HG03025 (cell line): ENCODE measurements around the gene CCDC28A.
A peak's percentile ranks its signal among the peaks of the same experiment; 100 is the strongest.
"Not testable (repeated sequence)": the region's sequence is repeated elsewhere in the genome, so short reads cannot be mapped to it uniquely, and the experiment has no call there.

Source experiments
- ATAC-seq: cut with Tn5 transposase; IDR thresholded peaks from one replicate; pipeline ENCODE4 v1.9.1; 2021; ENCODE audit warnings: mild to moderate bottlenecking, moderate library complexity; ENCODE audit not compliant: unreplicated experiment, low FRiP score

Gene CCDC28A

GRCh38 chr6:138773177-138774091, at the start of gene CCDC28A:
TSS of gene CCDC28A (plus strand) at chr6:138773769. CDS start at chr6:138776121, 2,352 bp downstream.
- peak; percentile 95 for ATAC-seq

DNA sequence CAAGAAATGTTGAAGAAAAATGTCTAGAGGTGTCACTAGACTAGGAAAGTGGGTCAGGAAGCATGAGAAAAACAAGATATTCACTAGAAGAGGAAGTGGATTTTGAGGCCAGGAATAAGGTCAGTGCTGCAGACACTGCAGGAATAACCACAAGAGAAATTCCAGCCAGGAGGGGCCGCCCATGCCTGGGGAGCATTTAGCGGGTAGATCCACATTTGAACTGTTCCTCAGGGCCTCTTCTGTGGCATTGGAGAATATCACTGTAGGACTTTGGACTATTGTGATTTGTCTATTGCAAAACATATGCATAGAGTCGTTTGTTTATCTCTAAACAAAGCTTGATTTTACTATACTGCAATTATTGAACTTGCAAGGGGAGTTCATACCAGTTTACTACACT, 49.6 kb upstream of the CCDC28A start:
- no peak for ATAC-seq

DNA sequence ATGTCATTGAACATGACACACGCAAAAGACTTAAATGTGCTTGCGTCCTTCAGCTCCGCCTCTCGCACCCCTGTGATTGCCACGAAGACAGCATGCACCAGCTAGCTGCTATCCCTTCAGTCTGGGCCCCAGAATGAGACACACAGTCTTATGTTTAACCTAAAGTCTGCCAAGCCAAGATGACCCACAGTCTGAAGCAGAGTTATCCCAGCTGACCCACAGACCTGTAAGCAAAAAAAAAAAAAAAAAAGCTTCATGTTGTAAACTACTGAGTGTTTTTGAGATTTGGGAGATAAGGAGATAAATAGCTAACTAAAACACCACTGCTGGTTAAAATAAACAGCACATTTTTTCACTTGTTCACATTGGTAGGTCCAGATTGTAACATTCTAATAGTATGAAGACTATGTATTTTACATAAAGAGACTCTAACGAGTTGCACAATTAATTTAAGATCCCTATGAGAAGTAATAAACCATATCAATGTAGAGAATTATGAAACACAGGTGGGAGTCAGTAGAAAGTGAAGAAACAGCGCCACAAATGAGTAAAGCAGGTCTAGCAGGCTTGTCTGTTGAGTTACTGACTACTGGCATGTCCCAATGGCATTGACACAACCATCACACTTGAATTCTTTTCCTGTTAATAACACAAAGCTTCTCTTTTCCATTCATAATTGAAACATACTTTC, 47.4 kb upstream of the CCDC28A start:
- no peak for ATAC-seq

DNA sequence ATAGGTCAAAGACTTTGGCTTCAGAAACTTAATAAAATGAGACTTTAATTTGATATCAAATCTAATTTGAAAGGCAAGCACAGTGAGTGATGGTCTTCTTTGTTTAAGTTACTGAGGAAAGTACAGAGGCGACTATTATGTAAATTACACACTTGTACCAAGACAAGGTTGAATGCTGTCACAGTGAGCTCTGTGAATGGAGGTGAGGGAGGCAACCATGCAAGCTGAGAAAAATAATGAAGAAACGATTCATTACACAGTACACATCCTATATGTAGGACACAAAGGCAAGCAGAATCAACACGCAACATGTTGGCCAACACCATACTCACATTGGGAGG, 46.8 kb upstream of the CCDC28A start:
- no peak for ATAC-seq

DNA sequence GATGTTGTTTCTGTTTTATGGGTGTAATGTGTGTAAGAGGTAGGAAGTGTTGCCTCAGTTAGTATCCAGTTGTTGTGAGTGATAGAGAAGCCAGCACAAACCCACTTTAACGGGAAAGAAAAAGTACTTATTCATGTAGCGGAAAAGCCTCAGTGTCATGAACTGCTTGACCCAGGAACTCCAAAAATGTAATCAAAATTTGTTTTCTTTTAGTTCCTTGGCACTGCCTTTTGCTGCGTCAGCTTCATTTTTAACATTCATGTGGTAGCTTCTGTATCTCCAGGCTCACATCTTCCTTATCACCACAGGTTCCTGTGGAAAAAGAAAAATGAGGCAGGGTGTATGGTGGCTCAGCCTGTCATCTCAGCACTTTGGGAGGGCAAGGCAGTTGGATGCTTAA, 46.4 kb upstream of the CCDC28A start:
- no peak for ATAC-seq

DNA sequence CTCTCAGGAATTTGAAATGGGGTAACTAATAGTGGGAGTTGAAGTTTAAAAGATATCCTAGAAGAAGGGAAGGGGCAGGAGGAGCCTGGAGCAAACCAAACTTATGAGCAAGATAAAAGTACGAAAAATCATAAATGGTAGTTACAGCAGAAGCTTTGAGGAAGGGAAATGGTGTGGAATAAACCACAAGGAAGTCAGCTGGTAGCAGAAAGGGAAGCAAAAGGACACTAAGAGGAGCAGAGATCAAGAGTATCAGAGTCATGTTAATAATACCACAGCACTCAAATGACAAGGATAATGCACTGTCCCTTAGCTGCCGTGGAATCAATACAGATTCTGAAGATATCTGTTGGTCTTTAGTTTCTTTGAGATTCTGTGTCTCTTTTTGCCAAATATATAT, 44.9 kb upstream of the CCDC28A start:
- no peak for ATAC-seq

DNA sequence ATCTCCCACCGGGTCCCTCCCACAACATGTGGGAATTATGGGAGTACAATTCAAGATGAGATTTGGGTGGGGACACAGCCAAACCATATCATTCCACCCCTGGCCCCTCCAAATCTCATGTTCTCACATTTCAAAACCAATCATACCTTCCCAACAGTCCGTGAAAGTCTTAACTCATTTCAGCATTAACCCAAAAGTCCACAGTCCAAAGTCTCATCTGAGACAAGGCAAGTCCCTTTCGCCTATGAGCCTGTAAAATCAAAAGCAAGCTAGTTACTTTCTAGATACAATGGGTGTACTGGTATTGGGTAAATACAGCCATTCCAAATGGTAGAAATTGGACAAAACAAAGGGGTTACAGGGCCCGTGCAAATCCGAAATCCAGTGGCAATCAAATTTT, 43.5 kb upstream of the CCDC28A start:
- ATAC-seq: not testable (repeated sequence)

GRCh38 chr6:138734585-138734984, 39.0 kb upstream of the CCDC28A start:
- no peak for ATAC-seq

DNA sequence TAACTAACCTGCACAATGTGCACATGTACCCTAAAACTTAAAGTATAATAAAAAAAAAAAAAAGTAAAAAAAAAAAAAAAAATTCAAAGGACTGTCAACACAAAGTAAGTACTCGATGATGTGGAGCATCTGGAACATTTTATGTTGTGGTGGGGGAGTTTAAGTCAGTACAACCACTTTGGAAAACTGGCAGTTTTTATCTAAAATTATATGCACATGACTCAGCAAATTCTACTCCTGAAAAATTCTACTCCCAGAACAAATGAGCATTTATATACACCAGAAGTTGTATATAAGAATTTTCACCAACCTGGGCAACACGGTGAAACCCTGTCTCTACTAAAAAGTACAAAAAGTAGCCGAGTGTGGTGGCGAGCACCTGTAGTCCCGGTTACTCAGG, 36.9 kb upstream of the CCDC28A start:
- ATAC-seq: no peak

DNA sequence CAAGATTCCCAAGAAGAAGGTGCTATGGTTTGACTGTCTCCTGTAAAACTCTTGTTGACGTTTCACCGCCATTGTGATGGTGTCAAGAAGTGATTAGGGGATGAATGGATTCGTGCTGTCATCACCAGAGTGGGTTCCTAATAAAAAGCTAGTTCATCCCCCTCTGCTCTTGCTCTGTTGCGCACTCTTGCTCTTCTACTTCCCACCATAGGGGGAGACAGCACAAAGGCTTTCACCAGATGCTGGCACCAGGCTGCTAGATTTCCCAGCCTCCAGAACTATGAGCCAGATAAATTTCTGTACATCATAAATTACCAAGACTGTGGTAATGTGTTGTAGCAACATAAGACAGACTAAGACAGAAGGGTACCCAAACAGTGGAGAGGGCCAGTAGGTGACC, 21.6 kb upstream of the CCDC28A start:
- ATAC-seq: no peak

DNA sequence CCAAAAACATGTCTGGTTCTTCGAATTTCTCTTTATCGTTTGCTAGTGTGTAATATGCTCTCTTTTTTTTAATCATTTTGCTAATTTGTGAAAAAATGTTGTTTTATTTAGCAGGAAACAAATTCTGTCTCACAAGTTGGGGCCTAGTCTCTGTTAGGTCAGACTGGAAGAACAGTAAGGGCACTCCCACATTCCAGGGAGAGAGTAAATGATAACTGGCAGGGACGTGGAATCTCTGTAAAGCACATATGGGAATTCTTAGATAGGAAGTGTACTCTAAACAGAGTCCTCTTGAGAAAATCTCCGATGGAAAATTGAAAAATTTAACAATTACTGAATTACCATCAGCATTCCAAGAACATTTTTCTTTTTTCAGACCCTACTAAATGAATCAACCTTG, 16.4 kb upstream of the CCDC28A start:
- ATAC-seq: no peak

DNA sequence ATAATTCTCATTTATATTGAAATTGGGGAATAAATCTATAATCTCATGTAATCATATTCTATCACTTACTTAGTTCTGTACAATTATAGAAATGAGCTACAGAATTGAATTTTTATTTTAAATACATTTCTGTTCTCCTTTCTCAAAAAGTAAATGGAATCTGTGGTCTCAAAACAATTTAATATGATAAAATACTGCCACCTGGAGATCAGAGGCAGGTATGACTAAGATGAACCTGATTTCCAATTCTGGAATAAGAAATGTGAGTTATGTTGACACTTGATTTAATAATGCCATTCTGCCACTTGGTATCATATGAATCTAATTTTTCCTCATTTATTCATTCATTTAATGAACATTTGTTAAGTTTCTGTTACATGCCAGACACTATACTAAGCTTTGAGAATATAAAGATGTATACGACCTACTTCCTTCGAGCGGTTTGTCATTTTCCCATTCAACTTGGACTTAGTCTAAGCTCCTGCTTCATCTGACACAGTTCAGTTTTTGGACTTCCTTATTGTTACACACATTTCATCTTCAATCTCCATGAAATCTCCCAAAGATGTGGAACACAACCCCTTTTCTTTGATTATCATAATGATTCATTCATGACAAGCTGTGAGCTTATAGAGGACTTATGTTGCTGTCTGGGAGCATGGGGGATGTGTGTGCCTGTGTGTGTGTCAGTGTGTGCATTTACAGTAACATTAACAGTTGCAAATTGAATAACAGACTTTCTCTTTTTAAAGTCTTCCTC, 7.5 kb upstream of the CCDC28A start:
- ATAC-seq: no peak

DNA sequence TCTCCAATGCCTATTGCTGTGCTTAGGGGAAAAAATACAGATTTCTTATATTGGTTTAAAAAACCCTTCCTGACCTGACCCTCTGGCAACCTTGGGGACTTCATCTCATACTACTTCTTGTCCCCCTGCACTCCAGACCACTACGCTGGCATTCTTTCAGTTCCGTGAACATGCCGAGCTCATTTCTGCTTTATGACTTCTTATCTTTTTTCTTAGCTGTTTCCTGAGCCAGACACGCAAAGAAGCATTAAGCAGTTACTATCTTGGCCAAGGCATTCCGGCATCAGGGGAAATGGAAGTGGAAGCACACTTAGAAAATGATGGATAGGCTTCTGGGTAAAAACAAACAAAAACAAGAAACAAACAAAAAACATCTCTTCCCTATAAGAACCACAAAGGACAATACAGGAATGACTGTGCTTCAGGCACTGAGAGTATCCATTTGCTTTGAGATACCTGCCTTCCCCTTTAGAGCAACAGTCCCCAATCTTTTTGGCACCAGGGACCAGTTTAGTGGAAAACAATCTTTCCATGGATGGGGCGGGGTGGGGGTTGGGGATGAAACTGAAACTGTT, 4.4 kb upstream of the CCDC28A start:
- ATAC-seq: no peak

GRCh38 chr6:138772596-138773176, 883 bp upstream of the CCDC28A start:
- ATAC-seq: no peak

- no peak for ATAC-seq
Observed at GRCh38 chr6:138774370-138774769, 801 bp downstream of the CCDC28A start.

DNA sequence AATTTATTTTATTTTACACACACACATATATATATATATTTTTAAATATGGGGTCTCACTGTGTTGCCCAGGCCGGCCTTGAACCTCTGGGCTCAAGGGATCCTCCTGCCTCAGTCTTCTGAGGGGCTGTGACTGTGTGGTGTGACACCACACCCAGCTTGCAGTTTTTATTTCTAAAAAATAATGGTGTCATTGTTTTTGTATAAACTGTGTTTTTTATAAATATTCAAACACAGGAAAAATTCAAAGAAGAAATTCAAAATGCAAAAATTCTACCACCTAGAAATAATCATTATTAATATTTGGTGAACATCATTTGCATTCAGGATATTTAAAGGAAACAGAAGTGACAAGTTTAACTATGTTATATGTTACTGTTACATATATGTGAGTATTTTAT, 3.1 kb downstream of the CCDC28A start:
- no peak for ATAC-seq

GRCh38 chr6:138778331-138778730, 4.8 kb downstream of the CCDC28A start:
- ATAC-seq: no peak

GRCh38 chr6:138782243-138782642, 8.7 kb downstream of the CCDC28A start:
- ATAC-seq: no peak

DNA sequence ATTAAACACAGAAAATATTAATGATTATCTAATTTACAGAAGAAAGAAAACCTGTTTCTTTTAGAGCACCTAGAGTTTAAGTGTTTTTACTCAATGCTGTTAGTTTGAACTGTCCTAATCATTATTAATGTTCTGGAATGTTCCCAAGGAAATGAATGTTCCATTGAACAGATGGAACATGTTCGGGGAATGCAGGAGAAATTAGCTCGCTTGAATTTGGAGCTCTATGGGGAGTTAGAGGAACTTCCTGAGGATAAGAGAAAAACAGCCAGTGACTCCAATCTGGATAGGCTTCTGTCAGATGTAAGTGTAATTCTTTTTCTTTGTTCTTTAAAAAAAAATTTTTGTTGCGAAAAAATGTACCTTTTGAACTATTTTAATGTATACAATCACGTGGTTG, 11.5 kb downstream of the CCDC28A start:
- no peak for ATAC-seq

DNA sequence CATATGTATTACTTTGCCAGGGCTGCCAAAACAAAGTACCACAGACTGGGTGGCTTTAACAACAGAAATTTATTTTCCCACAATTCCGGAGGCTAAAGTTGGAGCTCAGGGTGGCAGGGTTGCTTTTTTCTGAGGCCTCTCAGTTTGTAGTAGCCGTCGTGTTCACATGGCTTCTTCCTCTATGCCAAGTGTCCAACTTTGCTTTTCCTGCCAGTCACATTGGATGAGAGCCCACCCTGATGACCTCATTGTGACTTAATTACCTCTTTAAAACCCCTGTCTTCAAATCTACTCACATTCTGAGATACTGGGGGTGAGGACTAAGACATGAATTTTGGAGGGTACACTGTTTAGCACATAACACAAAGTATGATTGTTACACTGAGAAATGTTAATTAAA, 12.4 kb downstream of the CCDC28A start:
- ATAC-seq: no peak

- ATAC-seq: no peak
Observed at GRCh38 chr6:138787138-138787537, 13.6 kb downstream of the CCDC28A start.
